ENCODE measurements around the gene FAM83C.
A peak's percentile ranks its signal among the peaks of the same experiment; 100 is the strongest.
"Not testable (repeated sequence)": the region's sequence is repeated elsewhere in the genome, so short reads cannot be mapped to it uniquely, and the experiment has no call there.

FAM83C gene

DNA sequence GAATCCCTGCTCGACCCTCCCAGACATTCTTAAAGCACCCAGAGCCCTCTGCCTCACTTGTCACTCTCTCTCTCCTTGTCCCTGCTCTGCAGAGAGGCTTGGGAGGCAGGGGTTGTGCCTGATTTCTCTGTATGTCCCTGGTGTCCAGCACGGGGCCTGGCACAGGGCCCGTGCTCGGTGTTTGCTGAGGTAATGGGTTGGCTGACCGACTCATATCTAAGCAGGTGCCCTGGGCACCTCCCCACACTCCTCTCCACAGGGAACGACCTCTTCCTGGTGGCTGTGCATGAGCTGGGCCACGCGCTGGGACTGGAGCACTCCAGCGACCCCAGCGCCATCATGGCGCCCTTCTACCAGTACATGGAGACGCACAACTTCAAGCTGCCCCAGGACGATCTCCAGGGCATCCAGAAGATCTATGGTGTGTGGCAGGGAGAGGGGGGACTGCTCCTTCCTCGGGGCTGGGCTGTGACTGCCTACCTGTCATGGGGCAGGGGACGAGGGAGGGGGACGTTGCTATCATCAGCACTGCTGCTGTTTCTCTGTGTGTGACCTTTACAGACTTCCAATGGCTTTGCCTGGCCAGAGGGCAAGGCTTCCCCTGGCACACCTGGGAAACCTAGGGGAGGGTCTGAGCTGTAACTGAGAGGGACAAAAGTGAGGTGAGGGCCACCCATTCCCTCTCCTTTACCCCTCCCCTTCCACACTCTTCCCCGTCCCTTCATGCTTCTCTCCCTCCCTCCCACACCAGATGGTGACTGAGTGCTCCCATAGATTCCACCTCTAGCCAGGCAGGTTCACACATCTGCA, 28.5 kb downstream of the FAM83C start:
- no peak for DNase-seq

DNA sequence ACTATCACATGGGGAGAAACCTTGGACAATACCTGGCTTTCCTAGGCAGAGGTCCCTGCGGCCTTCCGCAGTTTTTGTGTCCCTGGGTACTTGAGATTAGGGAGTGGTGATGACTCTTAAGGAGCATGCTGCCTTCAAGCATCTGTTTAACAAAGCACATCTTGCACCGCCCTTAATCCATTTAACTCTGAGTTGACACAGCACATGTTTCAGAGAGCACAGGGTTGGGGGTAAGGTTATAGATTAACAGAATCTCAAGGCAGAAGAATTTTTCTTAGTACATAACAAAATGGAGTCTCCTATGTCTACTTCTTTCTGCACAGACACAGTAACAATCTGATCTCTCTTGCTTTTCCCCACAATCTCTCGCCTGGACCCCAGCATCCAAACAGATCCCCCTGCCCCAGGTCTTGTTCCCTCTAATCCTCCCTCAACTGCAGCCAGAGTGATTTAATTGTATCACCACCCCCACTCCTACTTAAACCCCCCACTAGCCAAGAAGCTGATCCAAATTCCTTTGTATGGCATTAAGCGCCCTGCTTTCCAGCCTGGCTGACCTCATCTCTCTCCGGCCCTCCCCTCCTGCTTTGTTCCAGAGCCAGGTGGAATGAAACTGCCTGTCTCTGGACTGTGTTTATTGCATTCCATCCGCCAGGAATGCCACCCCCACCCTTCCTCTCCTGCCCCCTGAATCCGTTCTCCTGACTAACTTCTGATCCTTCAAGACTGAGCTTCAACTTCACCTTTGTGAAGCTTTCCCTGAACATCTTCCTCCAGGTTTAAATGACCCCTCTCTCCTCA, 29.3 kb downstream of the FAM83C start:
- not testable (repeated sequence) for DNase-seq

DNA sequence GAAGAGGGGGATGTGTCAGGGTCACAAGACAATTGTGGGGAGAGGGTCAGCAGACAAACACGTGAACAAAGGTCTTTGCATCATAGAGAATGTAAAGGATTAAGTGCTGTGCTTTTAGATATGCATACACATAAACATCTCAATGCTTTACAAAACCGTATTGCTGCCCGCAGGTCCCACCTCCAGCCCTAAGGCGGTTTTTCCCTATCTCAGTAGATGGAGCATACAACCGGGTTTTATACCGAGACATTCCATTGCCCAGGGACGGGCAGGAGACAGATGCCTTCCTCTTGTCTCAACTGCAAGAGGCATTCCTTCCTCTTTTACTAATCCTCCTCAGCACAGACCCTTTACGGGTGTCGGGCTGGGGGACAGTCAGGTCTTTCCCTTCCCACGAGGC, 29.9 kb downstream of the FAM83C start:
- DNase-seq = not testable (repeated sequence)

DNA sequence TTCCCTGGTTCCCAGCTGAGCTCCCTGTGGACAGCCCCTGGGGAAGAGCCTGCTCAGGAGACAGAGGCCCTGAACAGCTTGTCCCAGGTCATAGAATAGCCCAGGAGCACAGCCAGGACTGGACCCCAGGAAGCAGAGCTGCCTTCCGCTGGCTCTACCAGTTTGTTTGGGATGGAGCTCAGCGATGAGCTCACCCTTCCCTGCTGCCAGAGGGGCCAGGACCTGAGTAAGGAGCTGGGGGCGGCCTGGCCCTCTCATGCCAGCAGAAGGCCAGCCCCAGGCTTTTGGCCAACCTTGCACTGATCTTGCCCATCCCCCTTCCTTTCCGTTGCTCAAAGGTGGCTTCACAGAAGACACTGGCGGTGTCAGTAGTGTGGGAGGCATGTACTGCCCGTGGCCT, 31.8 kb downstream of the FAM83C start:
- DNase-seq = no peak

DNA sequence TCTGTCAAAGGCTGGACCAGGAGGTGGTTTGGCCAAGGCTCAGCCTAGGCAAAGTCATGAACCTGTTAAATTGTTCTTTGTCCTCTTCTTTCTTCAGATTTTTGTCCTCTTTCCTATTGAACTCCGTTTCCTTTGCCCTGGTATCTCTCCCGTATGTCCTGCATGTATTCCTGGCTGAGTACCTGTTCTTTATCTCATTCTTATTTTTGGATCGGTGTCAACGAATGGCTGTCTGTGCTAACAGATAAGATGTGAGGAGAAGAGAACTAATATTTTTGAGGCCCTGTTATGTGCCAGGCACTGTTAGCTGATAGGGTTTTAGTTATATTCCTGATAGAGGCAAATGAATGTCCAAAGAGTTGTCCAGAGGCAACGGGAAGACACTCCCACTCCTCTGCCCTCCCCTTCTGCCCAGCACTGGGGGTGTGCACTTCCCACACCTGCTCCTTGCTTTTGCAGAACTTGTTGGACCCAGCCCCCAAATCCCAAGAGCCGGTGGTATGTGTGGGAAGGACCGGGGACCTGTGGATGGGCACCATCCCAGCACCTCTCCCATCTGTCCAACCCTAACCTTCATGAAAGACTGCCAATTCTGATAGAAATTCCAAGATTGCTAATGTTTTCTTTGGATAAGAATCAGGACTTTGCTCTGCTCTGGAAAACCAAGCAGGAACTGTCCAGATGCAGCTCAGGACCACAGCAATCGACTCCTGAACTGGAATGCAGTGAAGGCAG, 34.9 kb downstream of the FAM83C start:
- DNase-seq = no peak

DNA sequence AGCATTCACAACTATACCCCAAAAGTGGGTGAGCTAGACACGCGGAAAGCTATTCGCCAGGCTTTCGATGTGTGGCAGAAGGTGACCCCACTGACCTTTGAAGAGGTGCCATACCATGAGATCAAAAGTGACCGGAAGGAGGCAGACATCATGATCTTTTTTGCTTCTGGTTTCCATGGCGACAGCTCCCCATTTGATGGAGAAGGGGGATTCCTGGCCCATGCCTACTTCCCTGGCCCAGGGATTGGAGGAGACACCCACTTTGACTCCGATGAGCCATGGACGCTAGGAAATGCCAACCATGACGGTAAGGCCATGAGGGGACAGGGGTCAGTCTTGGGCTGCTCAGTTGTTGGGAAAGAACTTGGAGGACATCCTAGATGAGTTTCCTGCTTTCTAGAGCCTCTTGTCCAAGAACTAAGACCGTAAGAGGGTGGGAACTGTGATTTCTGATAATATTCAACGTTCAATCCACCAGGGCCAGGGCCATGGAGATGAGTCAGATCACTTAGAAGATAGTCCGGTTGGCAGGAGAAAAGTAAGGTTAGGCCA, 37.7 kb downstream of the FAM83C start:
- no peak for DNase-seq

DNA sequence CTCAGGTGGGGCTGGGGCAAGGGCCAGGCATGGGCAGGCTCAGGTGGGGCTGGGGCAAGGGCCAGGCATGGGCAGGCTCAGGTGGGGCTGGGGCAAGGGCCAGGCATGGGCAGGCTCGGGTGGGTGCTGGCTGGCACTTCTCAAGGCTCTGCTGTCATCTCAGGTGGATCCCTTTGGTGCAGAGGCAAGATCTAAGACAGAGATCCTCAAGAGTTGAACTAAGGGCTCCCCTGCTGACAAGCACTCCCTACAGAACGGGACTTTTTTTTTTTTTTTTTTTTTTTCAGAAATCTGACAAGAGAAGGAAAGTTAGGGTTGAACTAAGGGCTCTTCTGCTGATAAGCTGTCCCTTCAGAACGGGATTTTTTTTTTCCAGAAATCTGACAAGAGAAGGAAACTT, 39.2 kb downstream of the FAM83C start:
- no peak for DNase-seq

DNA sequence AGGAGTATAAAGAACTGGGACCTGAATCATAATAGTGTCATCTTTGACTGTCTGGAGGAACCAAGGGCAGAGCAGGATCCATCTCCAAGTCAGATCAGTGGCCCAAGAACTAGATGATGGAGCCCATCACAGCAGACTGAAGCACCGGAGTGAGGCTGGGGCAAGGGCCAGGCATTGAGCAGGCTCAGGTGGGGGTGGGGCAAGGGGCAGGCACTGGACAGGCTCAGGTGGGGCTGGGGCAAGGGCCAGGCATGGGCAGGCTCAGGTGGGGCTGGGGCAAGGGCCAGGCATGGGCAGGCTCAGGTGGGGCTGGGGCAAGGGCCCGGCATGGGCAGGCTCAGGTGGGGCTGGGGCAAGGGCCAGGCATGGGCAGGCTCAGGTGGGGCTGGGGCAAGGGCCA, 39.6 kb downstream of the FAM83C start:
- not testable (repeated sequence) for DNase-seq

DNA sequence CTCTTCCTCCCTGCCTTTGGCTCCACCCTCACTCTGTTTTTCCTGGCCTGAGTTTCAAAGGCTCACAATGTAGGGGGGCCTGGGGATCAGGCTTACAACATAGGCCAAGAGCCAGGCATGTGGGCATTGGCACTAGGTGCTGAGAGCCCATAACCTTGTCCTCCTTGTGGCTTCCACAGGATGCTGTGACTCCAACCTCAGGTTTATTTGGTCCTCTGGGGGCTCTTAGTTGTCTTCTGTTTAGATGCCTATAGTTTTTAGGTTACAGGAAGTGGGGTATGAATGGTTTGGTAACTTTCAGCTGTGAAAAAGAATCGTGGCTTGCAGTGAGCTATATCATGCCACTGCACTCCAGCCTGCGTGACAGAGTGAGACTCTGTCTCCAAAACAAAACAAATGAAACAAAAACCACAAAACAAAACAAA, 40.2 kb downstream of the FAM83C start:
- no peak for DNase-seq

DNA sequence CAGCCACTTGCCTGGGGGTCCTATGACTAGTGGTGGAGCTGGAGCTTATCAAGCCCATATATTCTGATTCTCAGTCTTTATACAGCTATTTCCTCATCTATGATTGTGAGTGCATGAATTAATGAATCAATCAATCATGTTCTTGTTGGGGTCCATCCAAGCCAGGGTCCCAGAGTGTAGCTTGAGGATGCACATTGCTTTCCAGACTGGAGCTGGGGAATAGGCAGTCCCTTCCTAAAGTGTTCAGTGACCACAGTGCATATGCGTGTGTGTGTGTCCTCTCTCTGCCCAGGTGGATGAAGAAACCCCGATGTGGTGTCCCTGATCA, 40.6 kb downstream of the FAM83C start:
- DNase-seq = no peak

DNA sequence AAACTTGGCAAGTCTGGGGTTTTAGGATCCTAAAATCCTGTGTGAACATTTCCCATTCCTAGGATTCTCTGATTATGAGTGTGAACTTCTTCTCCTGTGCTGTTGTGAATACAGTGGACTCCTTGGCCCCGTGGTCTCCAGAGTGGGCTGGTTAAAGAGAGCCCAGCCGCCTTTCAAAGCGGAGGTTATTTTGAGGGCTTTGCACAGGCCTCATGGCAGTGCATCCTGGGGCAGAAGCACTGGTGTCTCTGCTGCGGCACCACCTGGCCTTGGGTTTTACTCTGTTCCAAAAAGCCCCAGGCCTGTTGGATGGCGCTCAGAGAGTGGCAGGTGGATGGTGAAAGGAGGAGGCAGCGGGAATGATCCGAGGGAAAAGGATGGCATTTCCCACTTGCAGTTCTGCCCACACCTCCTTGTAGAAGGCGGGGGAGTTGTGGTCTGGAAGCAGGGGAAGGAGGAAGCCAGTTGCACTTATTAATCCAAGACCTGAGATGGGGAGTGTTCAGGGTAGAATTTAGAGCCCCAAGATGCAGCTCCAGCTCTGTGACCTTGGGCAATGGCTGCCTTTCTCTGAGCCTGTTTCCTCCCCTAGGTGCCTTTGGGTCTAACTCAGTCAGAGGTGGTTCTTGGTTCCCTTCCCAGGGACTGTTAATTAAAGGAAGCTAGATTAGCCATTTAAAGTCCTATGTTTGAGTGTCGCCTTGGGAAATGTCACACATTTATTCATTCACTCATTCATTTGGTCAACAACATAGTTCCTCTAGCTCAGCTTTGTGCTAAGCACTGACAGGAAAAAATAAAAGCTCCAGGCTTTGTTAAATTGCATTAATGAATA, 43.4 kb downstream of the FAM83C start:
- DNase-seq = no peak

DNA sequence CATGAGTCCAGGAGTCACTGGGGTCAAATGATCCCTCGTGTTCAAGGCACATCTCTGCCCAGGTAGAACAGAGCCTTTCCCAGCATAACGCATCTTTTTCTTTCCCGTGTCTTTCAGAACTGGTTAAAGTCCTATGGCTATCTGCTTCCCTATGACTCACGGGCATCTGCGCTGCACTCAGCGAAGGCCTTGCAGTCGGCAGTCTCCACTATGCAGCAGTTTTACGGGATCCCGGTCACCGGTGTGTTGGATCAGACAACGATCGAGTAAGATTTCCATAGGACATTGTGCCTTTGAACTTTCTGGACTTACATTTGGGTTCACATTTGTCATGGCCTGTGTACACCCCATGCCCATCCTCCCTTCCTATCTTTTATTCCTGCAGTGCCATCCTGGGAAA, 45.5 kb downstream of the FAM83C start:
- DNase-seq = no peak

DNA sequence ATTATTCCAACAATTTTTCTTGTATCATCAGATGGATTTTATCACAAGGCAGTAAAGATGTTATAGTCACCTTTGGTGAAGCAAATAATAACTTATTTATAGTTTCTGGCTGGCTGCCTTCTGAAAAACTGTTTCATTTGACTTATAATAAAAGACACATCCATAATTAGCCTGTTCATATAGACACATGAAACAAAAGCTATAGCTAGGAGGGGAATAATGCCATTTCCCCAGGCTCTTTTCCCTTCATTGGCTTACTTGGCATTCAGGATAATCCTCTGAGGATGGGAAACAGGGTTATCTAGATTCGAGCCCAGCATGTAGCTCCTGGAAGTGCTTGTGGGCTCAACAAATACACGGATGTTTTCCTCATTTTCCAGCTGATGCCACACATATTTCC, 48.2 kb downstream of the FAM83C start:
- no peak for DNase-seq

DNA sequence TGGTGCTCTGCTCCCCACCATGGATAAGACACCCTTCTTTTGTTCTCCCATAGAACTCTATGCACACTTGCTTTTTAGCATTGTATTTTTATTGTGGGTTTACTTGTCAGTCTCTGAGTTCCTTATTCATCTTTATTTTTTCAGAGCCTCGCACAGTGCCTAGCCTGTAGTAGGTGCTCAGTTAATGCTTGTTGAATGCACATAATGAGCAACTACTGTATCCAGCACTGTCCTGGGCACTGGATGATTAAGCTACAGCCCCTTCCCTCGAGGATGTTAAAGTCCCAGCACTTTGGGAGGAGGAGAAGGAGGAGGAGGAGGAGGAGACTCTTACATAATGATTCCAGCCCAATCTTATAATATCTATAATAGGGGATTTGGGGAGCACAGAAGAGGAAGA, 48.9 kb downstream of the FAM83C start:
- no peak for DNase-seq

DNA sequence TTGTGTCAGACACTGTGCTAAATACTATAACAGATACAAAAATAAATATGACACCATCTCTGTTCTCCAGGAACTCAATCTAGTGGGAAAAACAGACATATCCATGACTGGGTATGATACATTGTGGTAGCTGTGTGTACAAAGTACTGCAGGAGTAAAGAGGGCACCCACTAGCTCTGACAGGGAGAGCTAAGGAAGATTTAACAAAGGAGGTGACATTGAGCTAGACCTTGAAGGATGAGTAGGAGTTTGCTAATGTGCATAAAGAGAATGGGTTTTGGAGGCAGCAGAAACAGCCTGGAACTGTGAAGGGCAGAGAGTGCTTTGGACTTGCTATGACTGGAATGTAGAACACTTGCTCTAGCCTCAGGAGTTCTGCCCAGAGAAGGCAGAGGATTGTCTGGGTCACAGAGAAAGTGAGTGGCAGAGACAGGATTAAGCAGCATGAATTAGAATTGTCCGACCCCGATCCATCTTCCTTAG, 51.4 kb downstream of the FAM83C start:
- no peak for DNase-seq

DNA sequence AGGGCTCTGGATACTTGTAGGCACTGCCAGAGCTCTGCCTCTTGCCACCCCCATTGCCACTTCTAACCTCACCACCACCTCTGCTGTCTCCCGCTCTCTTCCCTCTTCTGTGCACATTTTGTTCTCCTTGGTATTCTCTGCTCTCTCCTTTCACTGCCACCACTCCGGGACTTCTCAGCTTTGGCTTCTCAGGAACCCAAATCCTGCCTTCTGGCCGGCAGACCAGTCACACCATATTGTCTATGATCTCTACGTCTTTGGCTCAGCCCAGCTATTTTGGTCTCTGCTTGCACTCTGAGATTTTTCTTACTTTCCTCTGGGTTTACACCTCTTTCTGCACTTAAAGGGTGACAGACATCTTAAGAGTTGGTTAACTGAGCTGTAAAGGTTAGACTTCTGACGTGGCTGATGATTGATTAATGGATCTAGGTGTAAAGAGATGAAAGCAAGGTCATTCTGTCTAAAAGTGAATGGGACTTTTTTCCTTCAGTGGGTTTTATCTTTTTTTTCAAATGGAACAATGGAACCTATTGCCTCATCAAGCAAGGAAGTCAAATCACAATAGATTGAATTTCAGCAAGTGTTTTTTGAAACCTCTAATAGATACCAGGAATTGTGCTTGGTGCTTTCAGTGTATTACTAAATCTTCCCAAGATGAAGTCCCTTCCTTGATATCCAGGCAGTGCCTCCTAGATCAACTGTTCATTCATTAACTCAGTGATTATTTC, 52.0 kb downstream of the FAM83C start:
- no peak for DNase-seq

DNA sequence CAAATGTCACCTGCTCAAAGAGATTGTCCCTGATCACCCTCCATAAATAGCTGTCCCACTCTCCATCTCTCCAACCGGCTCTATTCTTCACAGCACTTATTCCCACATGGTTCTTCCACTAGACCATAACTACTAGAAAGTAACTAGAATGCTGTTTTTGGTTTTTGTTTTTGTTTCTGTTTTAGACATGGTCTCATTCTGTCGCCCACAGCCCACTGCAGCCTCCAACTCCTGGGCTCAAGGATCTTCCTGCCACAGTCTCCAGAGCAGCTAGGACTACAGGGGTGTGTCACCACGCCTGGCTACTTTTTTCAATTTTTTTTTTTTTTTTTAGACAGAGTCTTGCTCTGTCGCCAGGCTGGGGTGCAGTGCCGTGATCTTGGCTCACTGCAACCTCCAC, 53.5 kb downstream of the FAM83C start:
- no peak for DNase-seq

DNA sequence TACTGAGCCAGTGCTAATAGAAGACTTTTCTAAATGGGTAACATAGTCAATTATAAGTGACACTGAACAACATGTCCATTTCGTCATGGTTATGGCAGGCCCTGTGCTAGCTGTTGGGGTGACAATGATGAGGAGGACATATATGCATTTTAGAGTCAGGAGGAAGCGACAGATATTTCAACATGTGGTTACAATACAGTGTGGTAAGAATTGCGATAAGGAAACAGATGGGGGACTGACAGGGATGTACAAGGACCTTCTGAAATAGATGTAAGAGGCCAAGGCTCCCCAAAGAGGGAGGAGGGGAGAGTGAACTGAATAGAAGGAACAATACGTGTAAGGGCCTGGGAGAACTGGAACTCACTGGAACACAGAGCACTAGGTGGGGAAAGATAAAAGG, 54.1 kb downstream of the FAM83C start:
- peak in 2 of 4 experiments; percentile 14 to 15 for DNase-seq

DNA sequence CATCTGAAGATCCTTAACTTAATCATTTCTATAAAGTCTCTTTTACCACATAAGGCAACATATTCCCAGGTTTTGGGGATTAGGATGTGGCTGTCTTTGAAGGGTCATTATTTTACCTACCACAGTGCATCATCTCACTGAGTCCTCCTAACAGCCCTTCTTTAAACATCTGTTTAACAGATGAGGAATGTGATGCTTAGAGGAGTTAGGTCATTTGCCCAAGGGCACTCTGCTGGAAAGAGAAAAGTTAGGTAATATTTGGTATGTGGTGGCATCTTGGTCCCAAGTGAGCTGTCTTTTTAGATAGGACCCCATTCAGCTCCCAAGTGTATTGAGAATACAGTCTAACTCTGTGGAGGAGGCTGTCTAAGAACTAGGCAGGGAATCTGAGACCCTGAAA, 54.7 kb downstream of the FAM83C start:
- DNase-seq = no peak

DNA sequence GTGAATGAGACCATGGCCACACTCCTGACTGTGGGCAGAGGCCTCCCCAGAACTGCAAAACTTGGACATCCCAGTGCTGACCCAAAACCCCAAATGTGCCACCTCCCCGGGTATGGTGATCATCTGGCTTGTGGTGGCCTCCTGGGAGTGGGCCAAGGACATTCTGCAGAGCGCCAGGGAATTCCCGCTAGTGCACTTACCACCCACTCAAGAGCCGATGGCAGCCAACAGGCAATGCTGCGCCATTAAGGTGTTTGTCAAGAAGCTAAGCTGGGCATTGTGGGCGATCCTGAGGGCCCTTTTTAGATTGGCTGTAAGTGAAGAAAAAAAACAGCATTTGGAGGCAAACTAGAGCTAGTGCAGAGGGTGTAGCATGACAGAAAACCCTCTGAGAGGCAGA, 56.3 kb downstream of the FAM83C start:
- no peak for DNase-seq

All from suppressor macrophage (primary cell).